Embryonic facial prominence (tissue), 1 donor: Measurements from ENCODE around the gene GORAB.

Experiments
- DNase-seq: peaks from one replicate; pipeline ENCODE4 v3.0.0-alpha.2; 2016; ENCODE audit errors: extremely low spot score

Gene GORAB, protein sequence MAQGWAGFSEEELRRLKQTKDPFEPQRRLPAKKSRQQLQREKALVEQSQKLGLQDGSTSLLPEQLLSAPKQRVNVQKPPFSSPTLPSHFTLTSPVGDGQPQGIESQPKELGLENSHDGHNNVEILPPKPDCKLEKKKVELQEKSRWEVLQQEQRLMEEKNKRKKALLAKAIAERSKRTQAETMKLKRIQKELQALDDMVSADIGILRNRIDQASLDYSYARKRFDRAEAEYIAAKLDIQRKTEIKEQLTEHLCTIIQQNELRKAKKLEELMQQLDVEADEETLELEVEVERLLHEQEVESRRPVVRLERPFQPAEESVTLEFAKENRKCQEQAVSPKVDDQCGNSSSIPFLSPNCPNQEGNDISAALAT

GRCh38 chr1:170531758-170532657 is at the start of gene GORAB:
TSS of gene GORAB (plus strand) at chr1:170532166. CDS start at chr1:170532224, 58 bp downstream.
- peak; percentile 90 for DNase-seq

DNA sequence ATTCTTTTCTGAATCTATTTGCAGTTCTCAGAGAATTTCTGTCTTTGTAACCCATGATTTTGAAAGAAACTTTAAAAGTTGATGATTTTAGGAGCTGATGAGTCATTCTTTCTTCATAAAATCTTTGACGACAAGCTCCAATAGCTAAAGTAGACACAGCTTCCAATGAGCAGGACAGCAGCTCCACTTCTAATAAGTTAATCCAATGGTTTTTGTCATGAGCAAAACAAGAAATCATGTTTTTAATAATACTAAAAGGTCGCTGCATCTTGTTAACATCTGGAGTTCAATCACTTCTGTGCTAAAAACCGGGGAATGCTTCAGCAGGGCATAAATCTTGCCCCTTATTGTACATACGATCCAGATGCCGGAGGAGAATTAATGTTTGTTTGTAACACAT is 48.9 kb upstream of the GORAB start:
- no peak for DNase-seq

DNA sequence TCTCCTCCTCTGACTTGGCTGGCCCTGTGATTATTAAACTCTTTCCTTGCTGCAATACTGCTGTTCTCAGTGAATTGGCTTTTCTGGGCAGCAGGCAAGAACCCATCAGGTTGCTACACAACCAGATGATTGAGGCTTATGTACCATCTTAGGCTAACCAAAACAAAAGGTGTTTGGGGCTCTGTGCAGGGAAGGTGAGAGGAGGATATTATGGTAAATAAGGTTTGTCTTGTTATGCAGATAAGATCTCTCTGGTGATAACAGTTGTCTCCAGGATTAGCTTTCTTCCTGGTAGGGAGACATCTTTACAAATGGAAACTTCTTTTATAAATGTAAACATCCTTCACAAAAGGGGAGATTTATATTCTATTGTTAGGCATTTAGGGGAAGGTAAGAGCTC is 44.5 kb upstream of the GORAB start:
- DNase-seq, result no peak

DNA sequence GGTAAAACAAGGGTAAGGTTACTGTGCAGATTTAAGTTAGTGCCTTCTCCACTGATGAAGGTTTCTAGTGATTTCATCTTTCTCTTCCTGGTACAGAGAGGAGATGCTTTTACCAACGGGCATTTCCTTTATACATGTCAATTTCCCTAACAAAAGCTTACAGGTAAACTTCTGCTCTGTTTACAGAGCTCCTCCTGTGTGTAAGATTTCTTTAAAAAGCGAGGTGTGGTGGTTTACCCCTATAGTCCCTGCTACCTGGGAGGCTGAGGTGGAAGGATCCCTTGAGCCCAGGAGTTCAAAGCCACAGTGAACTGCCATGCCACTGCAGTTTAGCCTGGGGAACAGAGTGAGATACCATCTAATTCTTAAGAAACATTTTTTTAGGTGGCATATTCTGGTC is 40.7 kb upstream of the GORAB start:
- DNase-seq, result no peak

GRCh38 chr1:170494369-170494768 is 37.6 kb upstream of the GORAB start:
- no peak for DNase-seq

GRCh38 chr1:170495006-170495405 is 37.0 kb upstream of the GORAB start:
- no peak for DNase-seq

GRCh38 chr1:170498876-170499275 is 33.1 kb upstream of the GORAB start:
- no peak for DNase-seq

- DNase-seq, result no peak
Observed at GRCh38 chr1:170503665-170504064, 28.3 kb upstream of the GORAB start.

GRCh38 chr1:170510163-170510562 is 21.8 kb upstream of the GORAB start:
- DNase-seq, result no peak

GRCh38 chr1:170511038-170511437 is 20.9 kb upstream of the GORAB start:
- peak; percentile 52 for DNase-seq

GRCh38 chr1:170513138-170513537 is 18.8 kb upstream of the GORAB start:
- DNase-seq, result no peak

- no peak for DNase-seq
Observed at GRCh38 chr1:170518185-170518834, 13.7 kb upstream of the GORAB start.

DNA sequence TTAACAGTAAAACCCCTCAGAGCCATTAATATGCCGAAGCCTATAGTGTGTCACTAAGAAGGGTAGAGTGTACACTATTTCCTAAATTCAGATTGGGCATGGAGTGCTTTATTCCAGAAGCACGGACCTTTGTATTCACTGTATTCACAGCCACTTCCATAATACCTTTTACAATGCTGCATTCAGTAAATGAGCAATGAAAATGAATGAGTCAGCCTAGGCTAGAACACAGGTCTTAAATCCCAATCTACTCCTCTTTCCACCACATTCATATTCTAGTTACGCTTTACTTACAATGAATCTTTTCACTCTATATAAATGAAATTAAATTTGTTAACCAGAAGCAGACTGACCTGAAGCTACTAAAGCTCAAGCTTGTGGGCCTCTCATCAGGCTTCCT is 13.0 kb upstream of the GORAB start:
- no peak for DNase-seq

- DNase-seq, result no peak
Observed at GRCh38 chr1:170520601-170521000, 11.4 kb upstream of the GORAB start.

GRCh38 chr1:170521818-170522217 is 10.1 kb upstream of the GORAB start:
- no peak for DNase-seq

DNA sequence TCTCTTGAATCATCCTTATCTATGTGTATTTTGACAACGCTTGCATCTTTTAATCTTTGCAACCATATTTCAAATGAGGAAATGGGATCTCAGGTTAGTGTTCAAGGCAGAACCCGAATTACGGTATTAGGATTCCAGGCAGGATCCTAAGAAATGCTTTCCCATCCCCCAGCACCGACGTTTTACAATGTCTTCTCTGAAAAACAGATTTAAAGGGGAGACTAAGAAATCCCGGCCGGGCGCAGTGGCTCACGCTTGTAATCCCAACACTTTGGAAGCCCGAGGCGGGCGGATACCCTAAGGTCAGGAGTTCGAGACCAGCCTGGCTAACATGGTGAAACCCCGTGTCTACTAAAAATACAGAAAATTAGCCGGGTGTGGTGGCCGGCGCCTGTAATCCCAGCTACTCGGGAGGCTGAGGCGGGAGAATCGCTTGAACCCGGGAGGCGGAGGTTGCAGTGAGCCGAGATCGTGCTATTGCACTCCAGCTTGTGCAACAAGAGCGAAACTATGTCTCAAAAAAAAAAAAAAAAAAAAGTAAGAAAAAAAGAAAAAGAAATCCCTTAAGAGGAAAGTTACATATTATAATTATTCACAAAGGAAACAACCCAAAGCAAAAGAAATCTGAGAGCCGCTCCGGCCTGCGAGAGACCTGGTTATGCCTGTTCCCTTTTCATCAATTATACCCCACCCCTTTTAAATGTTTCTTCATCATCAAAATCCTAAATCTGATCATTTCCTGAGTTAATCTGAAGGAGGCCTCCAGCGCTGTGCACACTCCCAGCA is 801 bp upstream of the GORAB start:
- DNase-seq, result no peak

GRCh38 chr1:170533298-170533697 is 1.3 kb downstream of the GORAB start:
- no peak for DNase-seq

GRCh38 chr1:170534626-170535147 is 2.7 kb downstream of the GORAB start:
- DNase-seq, result no peak

GRCh38 chr1:170535418-170535817 is 3.5 kb downstream of the GORAB start:
- no peak for DNase-seq

DNA sequence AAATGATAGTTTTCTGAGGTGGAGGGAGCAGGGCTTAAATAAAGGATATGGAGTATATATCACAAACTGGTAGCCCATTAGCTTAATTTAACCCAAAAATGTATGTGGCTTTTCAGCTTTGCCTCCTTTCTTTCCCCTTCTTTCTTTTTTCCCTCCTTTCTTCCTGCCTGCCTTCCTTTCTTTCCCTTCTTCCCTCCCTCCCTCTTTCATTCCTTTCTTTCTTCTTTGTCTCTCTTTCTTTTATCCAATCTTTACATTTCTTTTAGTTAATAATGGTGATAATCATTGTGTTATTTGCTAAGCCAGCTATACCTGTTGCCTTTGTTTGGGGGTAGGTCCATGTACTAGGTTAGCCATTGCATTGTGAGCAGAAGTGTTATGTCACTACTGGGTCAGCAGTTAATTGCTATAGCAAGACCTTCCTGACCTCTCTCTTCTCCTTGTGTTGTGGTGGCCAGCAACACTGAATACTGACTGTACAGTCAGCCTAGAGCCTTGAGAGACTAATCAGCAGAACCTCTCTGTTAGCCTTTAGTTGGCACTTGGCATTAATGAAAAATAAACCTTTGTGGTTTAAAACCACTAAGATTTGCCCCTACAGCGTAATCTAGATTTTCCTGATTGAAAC is 5.1 kb downstream of the GORAB start:
- DNase-seq, result no peak
